NCI-H1092 (cell line): ENCODE measurements around the gene TRAF3.
A peak's percentile ranks its signal among the peaks of the same experiment; 100 is the strongest.
"Not testable (repeated sequence)": the region's sequence is repeated elsewhere in the genome, so short reads cannot be mapped to it uniquely, and the experiment has no call there.

Experiments
- DNase-seq: peaks from one replicate; lab custom pipeline; 2025; lab: John Stamatoyannopoulos, UW

TRAF3 gene

GRCh38 chr14:102866982-102867761 lies 89.9 kb downstream of the TRAF3 start:
- DNase-seq: no peak

GRCh38 chr14:102867826-102868580 lies 90.8 kb downstream of the TRAF3 start:
- no peak for DNase-seq

DNA sequence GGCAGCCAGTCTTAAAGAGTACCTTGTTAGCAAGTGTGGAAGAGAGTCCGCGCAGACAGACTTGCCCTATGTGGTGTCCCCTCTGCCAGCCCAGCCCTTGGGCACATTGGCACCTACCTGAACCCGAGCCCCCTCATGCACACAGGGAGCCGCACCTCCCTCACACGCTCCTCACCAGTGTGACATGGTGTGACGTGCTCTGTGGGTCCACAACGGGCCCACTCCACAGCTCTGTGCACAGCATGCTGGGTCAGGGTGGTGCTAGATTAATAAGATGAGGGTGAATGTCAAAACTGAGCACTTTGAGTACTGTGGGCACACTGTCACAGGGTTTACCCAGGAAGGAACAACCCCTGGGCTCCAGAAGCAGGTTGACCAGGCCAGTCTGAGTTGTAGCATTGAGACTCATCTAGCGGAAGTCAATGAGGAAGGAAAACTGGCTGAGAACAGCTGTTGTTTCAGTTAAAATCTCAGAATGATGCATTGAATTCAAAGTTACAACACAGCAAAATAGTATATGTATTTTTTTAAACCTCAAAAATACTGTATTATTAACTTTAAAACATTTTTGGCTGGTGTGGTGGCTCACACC lies 91.8 kb downstream of the TRAF3 start:
- DNase-seq: no peak

DNA sequence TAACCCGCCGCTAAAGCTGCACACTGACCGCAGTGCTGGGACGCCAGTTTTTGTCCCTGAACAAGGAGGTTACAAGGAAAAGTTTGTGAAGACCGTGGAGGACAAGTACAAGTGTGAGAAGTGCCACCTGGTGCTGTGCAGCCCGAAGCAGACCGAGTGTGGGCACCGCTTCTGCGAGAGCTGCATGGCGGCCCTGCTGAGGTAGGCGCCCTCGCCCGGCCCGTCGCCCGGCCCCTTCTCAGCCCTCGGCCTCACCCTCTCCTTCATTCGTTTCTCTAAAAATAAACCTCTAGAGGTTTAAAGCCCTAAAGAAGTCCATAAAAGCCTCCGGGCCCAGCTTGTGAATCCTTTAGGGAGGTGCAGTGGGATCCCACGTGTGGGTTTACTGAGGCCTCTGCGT lies 93.0 kb downstream of the TRAF3 start:
- no peak for DNase-seq

- DNase-seq: peak; percentile 70
Observed at GRCh38 chr14:102870994-102871831, 94.0 kb downstream of the TRAF3 start.

GRCh38 chr14:102872020-102872419 lies 94.8 kb downstream of the TRAF3 start:
- DNase-seq: no peak

DNA sequence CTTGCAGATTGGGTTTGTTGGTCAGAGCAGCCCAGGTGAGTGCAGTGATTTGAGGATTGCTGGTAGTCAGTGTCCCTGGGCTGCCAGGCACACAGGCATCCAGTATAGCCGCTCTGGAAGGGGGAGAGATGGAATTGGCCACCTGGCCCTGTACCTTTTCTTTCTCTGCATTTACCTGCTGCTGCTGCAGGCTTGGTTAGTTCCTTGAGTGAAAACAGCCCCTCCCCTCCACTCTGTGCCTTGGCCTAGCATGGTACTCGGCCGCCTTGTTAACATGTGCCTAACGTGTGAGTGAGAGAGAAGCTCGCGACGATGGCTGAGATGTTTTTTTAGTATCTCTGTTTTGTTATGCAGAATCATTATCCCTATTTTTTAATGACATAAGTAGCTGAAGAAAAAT lies 95.9 kb downstream of the TRAF3 start:
- no peak for DNase-seq

DNA sequence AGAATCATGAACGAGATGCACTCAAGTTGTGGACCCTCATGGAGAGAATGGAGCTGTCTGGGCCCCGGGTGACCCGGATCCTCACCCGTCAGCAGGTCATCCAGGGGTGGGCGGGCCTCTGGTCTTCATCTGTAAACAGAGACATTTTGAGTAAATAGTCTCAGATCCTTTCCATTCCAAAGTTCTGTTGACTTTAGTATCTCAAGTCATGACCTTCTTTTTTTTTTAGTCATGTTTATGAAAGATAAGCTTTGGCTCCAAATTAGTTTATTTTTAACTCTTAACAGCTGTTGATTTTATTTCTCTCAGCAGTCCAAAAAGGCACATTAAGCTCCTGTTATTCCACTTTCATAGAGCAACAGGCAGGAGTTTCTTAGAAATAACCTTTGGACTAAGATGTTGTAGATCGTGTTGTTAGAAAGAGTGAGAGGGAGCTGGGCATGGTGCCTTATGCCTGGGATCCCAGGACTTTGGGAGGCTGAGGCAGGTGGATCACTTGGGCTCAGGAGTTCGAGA lies 96.4 kb downstream of the TRAF3 start:
- DNase-seq: no peak

DNA sequence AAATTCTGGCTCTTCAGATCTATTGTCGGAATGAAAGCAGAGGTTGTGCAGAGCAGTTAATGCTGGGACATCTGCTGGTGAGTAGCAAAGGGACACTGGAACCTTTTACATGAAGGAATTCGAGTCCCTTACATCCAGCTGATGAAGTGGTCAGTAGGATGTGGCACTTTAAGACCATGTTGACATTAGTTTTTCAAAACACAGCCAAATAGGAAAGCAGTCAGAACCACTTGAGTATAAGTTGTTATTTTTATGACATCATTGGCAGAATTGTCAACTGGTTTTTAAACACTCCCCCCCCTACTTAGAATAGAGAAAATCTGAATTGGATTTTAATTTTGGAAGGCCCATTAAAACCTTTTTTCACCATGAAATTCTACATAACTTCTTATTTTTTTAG lies 98.4 kb downstream of the TRAF3 start:
- no peak for DNase-seq

DNA sequence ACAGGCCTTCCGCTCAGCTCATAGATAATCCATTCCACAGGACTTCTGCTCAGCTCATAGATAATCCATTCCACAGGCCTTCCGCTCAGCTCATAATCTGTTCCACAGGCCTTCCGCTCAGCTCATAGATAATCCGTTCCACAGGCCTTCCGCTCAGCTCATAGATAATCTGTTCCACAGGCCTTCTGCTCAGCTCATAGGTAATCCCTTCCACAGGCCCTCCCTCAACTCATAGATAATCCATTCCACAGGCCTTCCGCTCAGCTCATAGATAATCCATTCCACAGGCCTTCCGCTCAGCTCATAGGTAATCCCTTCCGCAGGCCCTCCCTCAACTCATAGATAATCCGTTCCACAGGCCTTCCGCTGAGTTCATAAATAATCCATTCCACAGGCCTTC lies 100.3 kb downstream of the TRAF3 start:
- DNase-seq: not testable (repeated sequence)

- DNase-seq: no peak
Observed at GRCh38 chr14:102878174-102878969, 101.1 kb downstream of the TRAF3 start.

- no peak for DNase-seq
Observed at GRCh38 chr14:102878970-102879460, 101.8 kb downstream of the TRAF3 start.

DNA sequence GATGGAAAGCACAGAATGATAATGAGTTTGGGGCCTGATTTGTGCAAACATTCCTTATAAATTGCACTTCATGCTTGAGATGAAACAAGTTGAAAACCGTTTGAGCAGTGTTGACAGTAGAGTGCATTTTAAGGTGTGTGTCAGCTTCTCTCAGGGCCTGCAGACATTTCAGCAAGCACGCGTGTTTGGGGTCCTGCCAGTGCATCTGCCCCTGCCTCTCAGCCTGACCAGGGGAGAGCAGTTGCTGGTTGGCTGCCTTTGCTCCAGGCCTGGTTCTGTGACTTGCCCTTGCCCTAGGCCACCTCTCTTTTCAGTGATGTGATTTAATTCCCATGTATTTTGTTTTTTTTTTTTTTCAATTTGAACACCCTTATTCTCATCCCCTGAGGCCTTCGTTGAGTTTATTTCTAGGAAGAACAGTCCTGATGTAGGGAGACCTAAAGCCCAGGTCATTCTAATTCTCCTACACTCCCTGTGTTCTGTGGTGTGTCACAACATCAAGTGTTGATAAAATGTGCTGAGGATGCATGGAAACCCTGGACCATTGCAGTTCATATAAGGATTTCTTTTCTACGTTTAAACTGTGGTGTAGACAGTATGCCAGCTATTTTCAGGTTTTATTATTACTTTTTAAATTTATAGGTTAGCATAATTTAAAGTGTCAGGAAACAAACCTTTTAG lies 105.1 kb downstream of the TRAF3 start:
- no peak for DNase-seq

DNA sequence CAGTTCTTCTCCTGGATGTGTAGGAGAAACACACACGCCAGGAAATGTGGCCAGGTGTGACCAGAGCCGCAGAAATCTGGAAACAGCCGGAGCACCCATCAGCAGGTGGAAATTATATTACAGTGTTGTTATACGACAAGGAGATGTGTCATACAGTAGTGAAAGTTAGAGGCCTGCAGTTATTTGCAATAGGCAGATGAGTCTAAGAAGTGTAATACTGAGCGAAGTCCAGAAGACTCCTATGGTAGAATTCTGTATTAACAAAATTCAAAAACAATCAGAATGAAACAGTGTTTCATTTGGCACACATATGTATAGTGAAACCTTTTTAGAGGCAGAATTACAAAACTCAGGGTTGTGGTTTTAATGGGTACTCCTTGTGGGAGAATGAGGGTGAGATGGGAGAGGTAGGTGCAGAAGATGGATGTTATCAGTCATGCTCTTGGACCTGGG lies 105.9 kb downstream of the TRAF3 start:
- DNase-seq: no peak

- DNase-seq: no peak
Observed at GRCh38 chr14:102883554-102883953, 106.3 kb downstream of the TRAF3 start.

DNA sequence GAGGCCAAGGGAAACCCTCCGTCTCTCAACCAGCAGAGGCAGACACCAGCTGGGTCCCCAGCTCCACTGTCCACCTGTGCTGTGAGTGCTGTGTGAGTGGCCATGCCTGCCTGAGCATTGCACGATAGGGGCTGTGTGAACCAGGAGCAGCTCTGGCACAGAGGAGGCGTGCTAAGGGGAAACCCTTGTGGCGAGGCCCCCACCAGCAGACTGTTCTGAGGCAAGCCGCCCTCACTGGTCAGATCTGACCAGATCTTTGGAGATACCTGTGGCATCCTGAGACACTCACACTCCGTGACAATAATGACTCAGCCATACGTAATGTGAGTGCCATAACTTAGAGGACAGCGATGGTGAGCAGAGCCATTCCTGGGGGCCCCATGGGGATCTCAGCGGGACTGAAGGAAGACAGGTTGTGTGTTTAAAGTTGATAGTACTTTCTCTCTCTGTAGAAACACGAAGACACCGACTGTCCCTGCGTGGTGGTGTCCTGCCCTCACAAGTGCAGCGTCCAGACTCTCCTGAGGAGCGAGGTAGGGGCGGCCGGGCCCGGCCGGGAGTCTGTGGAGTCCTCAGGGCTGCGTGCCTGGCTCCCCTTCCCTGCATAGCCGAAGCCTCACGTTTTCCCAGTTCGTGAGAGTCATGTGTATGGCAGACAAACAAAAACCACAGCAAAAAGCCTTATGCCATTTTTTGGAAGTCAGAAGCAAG lies 108.6 kb downstream of the TRAF3 start:
- DNase-seq: no peak

- DNase-seq: no peak
Observed at GRCh38 chr14:102888748-102889147, 111.5 kb downstream of the TRAF3 start.

- DNase-seq: no peak
Observed at GRCh38 chr14:102889615-102890014, 112.4 kb downstream of the TRAF3 start.

GRCh38 chr14:102891111-102891510 lies 113.9 kb downstream of the TRAF3 start:
- no peak for DNase-seq

GRCh38 chr14:102891556-102891955 lies 114.3 kb downstream of the TRAF3 start:
- no peak for DNase-seq
